SH-SY5Y (cell line): ENCODE data around the gene FXYD3.

Experiments
- GATA2 ChIP-seq: IDR thresholded peaks from 2 replicates; pipeline ENCODE4 v1.6.1; 2011; ENCODE audit warnings: mild to moderate bottlenecking, low read depth, low read length
- GATA3 ChIP-seq: IDR thresholded peaks from 2 replicates; pipeline ENCODE4 v1.6.1; 2011; ENCODE audit warnings: low read depth, mild to moderate bottlenecking, low read length, moderate library complexity

- TF ChIP-seq GATA3 (no peak), GATA2 (no peak)
Measured at GRCh38 chr19:35169221-35169995, 53.8 kb downstream of the FXYD3 start.
